Measurements from ENCODE around the gene PRDM16.

Gene PRDM16

GRCh38 chr1:3211582-3212375 is 142.8 kb downstream of the PRDM16 start:
- no peaks in the 10 kb centered on the region for H3K36me3 Mint-ChIP-seq
- no peaks in the 10 kb centered on the region for H3K9me3 Mint-ChIP-seq
- peaks cover 33% of the 10 kb centered on the region for H3K27me3 Mint-ChIP-seq
- no peak for ATAC-seq
- no peak overlapping the region for H3K27ac Mint-ChIP-seq
- H3K4me1 Mint-ChIP-seq: no peaks in the 10 kb centered on the region
- H3K4me3 Mint-ChIP-seq: no peak overlapping the region

- Mint-ChIP-seq H3K9me3 (no peaks in the 10 kb centered on the region), H3K4me1 (no peaks in the 10 kb centered on the region), H3K27ac (no peak overlapping the region), H3K36me3 (no peaks in the 10 kb centered on the region), H3K27me3 (peaks cover 43% of the 10 kb centered on the region), H3K4me3 (no peak overlapping the region)
- ATAC-seq: no peak
Measured at GRCh38 chr1:3212453-3213355, 143.7 kb downstream of the PRDM16 start.

DNA sequence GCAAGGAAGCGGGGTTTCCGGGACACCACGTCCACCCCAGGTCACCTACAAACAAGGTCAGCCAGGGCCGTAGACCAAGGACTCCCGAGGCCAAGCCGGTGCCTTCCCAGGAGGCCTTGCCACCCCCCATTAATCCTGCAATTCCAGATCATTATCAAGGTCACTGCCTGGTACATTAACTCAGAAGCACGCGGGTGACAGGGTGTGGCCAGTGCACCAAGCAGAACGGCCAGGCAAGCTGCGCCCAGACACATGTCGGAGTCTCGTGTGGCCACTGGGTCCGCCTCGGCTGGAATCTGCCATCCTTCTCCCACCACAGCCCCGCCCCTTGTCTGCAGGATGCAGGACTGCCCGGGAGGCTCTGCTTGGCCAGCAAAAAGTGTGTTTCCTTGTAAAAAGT is 144.7 kb downstream of the PRDM16 start:
- Mint-ChIP-seq H3K4me3 (no peak overlapping the region), H3K4me1 (no peaks in the 10 kb centered on the region)

DNA sequence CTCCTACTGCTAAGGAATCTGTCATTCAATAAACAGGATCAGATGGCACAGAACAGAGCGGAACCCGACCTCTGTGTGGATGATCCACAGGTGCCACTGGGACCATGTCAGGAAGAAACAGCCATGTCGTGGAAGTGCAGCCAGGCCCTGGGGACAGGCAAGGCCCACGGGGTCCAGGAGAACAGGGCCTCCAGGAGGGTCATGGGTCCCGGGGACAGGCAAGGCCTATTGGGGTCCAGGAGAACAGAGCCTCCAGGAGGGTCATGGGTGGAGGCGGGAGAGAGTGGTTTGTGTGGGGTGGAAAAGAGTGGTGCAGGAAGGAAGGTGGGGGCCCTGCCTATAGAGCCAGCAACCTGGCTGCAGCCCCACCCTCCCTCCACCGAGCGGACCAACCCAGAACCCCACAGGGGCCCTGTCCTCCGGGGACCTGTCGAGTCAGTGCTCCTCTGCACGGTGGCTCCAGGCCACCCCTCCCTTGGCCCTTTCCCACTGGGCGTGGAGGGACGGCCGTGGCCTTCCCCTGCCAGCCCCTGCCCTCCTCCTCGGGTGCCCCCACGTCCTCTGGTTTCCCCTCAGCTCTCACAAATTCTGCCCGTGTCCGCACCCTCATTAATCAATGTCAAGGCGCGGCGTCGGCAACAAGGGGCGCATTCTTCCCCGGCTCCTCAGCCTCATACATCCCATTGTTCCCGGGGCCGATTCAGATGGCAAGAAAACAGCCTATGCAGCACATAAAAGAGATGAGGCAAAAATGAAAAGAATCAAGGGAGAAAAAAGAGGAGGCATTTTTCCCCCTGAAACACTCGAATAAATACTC is 146.4 kb downstream of the PRDM16 start:
- no peak overlapping the region for H3K4me3 Mint-ChIP-seq
- no peak for ATAC-seq
- H3K9me3 Mint-ChIP-seq: no peaks in the 10 kb centered on the region
- H3K4me1 Mint-ChIP-seq: no peaks in the 10 kb centered on the region
- H3K27ac Mint-ChIP-seq: no peak overlapping the region
- H3K36me3 Mint-ChIP-seq: no peaks in the 10 kb centered on the region
- H3K27me3 Mint-ChIP-seq: peaks cover 52% of the 10 kb centered on the region

More for the DNA sequence above, 144.7 kb downstream of the PRDM16 start:
- Mint-ChIP-seq H3K9me3 (no peaks in the 10 kb centered on the region), H3K27me3 (peaks cover 52% of the 10 kb centered on the region), H3K36me3 (no peaks in the 10 kb centered on the region), H3K27ac (no peak overlapping the region)
- no peak for ATAC-seq

DNA sequence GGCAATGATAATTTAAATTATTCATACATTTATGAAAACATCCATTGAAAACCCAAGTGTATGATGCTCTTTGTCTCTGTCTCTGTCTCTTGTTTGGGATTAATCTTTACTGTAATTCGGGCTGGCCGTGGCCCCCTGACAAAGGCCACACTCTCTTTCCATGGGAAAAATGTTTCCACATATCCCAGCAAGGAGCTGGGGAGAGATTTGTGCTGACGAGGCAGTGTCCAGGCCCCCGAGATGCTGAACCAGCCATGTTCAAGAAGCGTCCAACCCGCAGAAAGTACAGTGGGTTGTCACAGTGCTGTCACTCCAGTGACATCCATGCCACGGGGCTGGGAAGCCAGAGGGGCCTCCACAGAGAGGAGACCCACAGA is 147.0 kb downstream of the PRDM16 start:
- Mint-ChIP-seq H3K4me1 (no peaks in the 10 kb centered on the region), H3K27me3 (peaks cover 52% of the 10 kb centered on the region), H3K4me3 (no peak overlapping the region), H3K27ac (no peak overlapping the region), H3K9me3 (no peaks in the 10 kb centered on the region), H3K36me3 (no peaks in the 10 kb centered on the region)
- ATAC-seq: no peak

- Mint-ChIP-seq H3K4me1 (peaks cover 4% of the 10 kb centered on the region), H3K27ac (no peak overlapping the region), H3K9me3 (no peaks in the 10 kb centered on the region), H3K4me3 (no peak overlapping the region), H3K27me3 (peaks cover 52% of the 10 kb centered on the region), H3K36me3 (no peaks in the 10 kb centered on the region)
- ATAC-seq: no peak
Measured at GRCh38 chr1:3217181-3217641, 148.2 kb downstream of the PRDM16 start.

GRCh38 chr1:3217979-3218679 is 149.1 kb downstream of the PRDM16 start:
- Mint-ChIP-seq H3K4me1 (peaks cover 4% of the 10 kb centered on the region), H3K27ac (no peak overlapping the region), H3K9me3 (no peaks in the 10 kb centered on the region), H3K4me3 (no peak overlapping the region), H3K27me3 (peaks cover 45% of the 10 kb centered on the region), H3K36me3 (no peaks in the 10 kb centered on the region)
- ATAC-seq: no peak

- no peak overlapping the region for H3K4me3 Mint-ChIP-seq
- no peaks in the 10 kb centered on the region for H3K36me3 Mint-ChIP-seq
- H3K9me3 Mint-ChIP-seq: no peaks in the 10 kb centered on the region
- H3K27ac Mint-ChIP-seq: no peak overlapping the region
- H3K4me1 Mint-ChIP-seq: peaks cover 4% of the 10 kb centered on the region
- H3K27me3 Mint-ChIP-seq: peaks cover 42% of the 10 kb centered on the region
- no peak for ATAC-seq
Measured at GRCh38 chr1:3219005-3219790, 150.2 kb downstream of the PRDM16 start.

- H3K4me3 Mint-ChIP-seq: no peak overlapping the region
- peaks cover 35% of the 10 kb centered on the region for H3K27me3 Mint-ChIP-seq
- H3K27ac Mint-ChIP-seq: no peak overlapping the region
- ATAC-seq: no peak
- H3K9me3 Mint-ChIP-seq: no peaks in the 10 kb centered on the region
- no peaks in the 10 kb centered on the region for H3K36me3 Mint-ChIP-seq
- peaks cover 4% of the 10 kb centered on the region for H3K4me1 Mint-ChIP-seq
Measured at GRCh38 chr1:3219791-3220467, 150.9 kb downstream of the PRDM16 start.

GRCh38 chr1:3221112-3222041 is 152.4 kb downstream of the PRDM16 start:
- H3K4me3 Mint-ChIP-seq: no peak overlapping the region
- H3K36me3 Mint-ChIP-seq: no peaks in the 10 kb centered on the region
- no peak overlapping the region for H3K27ac Mint-ChIP-seq
- H3K4me1 Mint-ChIP-seq: peaks cover 4% of the 10 kb centered on the region
- peaks cover 21% of the 10 kb centered on the region for H3K27me3 Mint-ChIP-seq
- no peaks in the 10 kb centered on the region for H3K9me3 Mint-ChIP-seq
- ATAC-seq: no peak

DNA sequence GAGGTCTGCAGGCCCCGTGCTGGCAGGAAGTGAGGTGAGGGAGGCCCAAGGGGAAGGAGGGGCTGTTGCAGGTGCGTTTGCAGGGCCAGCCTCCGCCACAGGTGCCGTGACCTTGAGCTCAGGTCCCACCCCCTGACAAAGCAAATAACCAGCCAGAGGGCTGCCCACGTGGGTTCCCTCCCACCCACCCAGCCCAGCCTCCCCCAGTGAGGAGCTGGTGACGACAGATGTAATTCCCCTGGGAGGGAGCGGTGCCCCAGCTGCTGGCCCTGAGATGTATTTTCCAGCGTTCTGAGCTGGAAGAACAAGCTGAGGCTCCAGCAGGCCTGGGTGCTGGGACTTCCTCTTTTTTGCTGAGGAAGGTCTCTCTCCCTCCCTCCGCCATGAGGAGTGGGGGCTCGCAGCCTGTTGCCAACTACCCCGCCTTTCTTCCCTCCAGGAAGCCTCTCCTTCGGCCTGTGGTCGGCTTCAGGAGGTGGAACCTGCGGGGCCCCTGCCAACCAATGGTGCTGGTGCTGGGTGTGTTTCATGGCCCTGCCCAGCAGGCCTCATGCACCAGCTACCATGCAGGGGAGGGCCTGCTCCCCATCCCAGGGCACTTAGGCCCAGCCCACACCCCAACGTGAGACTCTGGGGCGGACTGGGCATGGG is 153.2 kb downstream of the PRDM16 start:
- Mint-ChIP-seq H3K9me3 (no peaks in the 10 kb centered on the region), H3K27ac (no peak overlapping the region), H3K4me1 (peaks cover 4% of the 10 kb centered on the region), H3K27me3 (peaks cover 14% of the 10 kb centered on the region), H3K36me3 (no peaks in the 10 kb centered on the region), H3K4me3 (no peak overlapping the region)
- peak; percentile 42 for ATAC-seq

- Mint-ChIP-seq H3K4me1 (peaks cover 4% of the 10 kb centered on the region), H3K9me3 (no peaks in the 10 kb centered on the region), H3K27me3 (peaks cover 12% of the 10 kb centered on the region), H3K27ac (no peak overlapping the region), H3K36me3 (no peaks in the 10 kb centered on the region), H3K4me3 (no peak overlapping the region)
- ATAC-seq: no peak
Measured at GRCh38 chr1:3225661-3226060, 156.7 kb downstream of the PRDM16 start.

Data from stimulated activated memory B cell treated with anti-CD40 and anti-IgM and Interleukin-4, amounts not matched to agents 10 μg/mL and 1 μg/mL and 100 μg/mL, for 72 hours (primary cell).